CD4-positive, alpha-beta T cell treated with Interleukin-17A for 1 hour (primary cell): ENCODE results near the gene ACIN1.
"Not testable (repeated sequence)": the region's sequence is repeated elsewhere in the genome, so short reads cannot be mapped to it uniquely, and the experiment has no call there.

Experiments used
- DNase-seq: peaks from one replicate; pipeline ENCODE4 v3.0.0-alpha.2; 2020

Gene ACIN1

GRCh38 chr14:23121361-23121771 lies 26.4 kb upstream of the ACIN1 start:
- no peak for DNase-seq

GRCh38 chr14:23120541-23121251 lies 25.8 kb upstream of the ACIN1 start:
- peak; percentile 85 for DNase-seq

DNA sequence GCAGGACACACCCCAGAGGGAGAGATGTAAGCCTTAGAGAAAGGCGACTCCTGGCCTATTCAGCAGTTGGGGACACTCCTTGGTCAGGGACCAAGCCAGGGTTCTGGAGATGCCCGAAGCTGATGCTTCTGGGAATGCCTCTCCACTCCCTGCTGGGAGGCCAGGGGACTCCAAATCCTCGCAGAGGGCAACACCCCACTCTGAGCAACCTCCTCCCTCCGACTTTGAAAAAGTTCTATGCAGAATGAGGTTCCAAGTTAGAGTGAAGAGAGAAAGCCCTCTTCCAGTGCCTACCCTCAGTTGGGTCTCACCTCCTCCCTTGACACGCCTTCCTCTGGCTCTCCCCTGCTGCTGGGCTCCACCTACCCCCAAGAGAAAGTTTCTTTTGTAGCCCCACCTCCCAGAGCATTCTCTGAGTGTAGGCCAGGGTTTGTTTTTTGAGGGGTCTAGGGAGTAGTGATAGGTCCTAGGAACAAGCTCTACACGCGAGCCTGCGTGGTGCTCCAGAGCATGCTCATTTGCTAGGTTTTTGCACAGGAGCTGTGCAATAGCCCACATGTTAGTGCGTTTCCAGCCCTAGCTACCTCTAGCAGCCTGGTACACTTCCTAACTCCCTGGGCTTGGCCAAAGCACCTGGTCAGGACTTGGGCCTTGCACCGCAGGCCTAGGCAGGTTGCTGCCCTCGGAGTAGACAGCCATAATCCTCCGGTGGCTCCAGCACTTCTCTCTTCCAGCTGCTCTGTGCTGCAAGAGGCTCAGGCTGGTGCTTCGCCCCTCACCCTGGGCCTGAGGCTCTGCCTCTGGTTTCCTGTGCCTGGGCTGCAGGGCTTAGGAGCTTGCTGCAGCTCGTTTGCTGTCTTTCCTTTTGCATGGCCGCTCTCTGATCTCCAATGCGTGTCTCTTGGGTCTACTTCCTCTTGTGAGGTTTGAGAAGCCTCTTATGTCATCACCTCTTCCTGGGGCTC lies 24.7 kb upstream of the ACIN1 start:
- peak; percentile 45 for DNase-seq

- DNase-seq: no peak
Observed at GRCh38 chr14:23118506-23119362, 23.8 kb upstream of the ACIN1 start, which contains the start of gene CEBPE. CEBPE (minus strand) TSS chr14:23119255; CDS start chr14:23119091, 164 bp downstream.

DNA sequence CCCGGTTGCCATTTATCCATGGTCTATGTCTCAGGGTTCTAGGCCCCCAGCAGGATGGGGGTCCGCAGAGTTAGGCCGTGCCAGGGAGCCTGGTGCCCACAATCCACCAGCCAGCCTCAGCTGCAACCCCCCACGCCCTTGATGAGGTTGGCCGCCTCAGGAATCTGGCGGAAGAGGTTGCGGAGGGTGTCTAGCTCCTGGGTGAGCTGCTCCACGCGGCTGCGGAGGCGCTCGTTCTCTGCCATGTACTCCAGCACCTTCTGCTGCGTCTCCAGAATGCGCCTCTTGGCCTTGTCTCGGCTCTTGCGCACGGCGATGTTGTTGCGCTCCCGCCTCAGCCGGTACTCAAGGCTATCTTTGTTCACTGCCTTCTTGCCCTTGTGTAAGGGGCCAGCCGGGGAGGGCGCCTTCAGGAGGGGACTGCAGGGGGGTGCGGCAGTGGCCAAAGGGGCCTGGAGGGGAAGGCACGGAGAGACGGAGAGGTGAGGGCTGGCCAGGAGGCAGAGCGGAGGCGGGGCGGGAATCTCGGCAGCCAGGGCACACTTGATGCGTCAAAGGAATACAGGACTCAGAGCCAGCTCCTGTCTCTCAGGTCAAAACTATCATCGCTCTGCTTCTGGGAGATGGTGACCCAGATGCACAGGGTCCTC lies 22.6 kb upstream of the ACIN1 start:
- no peak for DNase-seq

DNA sequence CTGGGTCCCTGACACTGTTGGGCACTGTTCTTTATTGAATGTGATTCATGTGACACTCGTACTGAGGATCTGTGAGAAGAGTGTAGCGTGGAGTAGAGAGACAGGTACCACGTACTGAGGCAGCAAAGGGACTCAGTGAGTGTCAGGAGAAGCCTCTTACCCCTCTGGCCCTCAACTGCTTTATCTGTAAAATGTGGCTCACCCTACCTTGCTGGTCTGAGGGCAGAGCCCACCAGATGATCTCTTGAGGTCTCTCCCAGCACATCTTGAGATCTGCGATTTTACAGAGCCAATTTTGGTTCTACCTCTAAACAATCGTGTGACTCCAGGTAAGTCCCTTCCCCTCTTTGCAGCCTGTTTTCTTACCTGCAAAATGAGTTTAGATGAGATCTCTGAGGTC lies 21.0 kb upstream of the ACIN1 start:
- no peak for DNase-seq

DNA sequence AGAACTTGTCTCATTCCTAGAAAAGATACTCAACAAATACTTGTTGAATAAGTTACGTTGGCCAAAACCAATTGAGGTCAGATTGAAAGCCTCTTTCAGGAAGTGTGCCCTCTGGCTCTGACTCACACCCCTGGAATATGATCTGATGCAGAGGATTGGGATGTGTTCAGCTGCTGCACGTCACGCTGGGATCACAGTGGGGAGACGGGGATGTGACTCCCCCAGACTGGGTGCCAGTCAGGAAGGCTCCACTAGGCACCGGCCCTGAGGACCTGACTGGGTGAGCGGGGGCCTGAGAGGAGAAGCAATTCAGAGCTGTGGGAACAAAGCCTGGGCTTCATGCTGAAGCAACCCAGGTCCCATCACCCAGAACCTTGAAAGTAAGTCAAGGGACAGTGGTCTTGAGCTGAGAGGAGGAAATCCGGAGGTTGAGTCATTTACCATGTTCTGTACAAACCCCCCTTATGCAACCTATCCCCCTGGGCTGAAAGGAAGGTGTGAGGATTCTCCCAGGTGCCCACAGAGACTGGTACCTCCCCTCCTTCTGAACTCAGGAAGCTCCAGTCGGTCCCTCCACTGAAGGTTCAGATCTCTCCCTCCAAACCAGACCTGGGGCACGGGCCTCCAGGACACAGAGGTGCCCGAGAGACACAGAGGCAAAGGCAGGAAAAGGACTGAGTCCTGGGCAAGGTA lies 20.2 kb upstream of the ACIN1 start:
- no peak for DNase-seq

- no peak for DNase-seq
Observed at GRCh38 chr14:23114669-23115038, 19.7 kb upstream of the ACIN1 start.

GRCh38 chr14:23114120-23114458 lies 19.2 kb upstream of the ACIN1 start:
- no peak for DNase-seq

DNA sequence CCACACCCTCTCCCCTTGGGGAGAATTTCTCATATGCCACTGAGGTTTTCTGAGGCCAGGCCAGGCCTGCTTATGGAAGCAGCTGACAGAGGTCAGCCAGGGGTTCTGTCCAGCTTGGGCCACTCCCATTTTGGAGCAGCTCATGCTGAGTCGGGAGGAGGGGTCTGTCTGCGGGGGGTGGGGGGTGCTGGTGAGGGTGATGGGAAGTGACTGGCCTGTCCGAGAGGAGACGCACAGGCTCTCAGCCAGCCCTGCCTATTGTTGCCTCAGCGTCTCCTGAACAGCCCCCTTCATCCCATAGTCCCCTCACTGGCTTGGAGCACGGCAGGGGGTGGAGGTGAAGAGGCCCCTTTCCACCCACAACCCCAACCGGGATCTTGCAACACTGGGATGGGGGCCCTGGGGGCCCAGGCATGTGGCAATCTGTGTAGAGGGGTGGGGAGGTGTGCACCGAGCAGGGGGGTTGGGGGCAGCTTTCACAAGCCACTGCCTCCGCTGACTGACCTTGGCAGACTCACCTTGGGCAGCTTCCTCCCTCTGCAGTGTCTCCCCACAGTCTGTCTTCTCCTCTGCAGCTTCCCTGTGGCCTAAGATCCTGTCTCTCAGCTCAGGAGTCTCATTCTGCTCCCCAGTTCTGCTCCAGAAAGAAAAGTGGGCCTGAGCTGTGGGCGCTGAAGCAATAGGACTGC lies 18.6 kb upstream of the ACIN1 start:
- DNase-seq: no peak

- DNase-seq: no peak
Observed at GRCh38 chr14:23112359-23113178, 17.6 kb upstream of the ACIN1 start.

GRCh38 chr14:23110579-23111365 lies 15.8 kb upstream of the ACIN1 start:
- DNase-seq: no peak

- no peak for DNase-seq
Observed at GRCh38 chr14:23109769-23110168, 14.8 kb upstream of the ACIN1 start.

DNA sequence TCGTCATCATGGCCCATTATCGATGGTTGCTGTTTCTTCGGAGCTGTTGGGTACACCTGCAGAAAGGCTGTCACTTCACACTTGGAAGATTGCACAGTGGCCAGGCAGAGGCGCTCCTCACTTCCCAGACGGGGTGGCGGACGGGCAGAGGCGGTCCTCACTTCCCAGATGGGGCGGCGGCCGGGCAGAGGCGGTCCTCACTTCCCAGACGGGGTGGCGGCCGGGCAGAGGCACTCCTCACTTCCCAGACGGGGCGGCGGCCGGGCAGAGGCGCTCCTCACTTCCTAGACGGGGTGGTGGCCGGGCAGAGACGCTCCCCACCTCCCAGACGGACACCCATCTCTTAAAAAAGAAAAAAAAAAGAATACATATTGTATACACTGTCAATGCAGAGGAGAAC lies 13.2 kb upstream of the ACIN1 start:
- DNase-seq: not testable (repeated sequence)

- not testable (repeated sequence) for DNase-seq
Observed at GRCh38 chr14:23107620-23108019, 12.7 kb upstream of the ACIN1 start.

- DNase-seq: no peak
Observed at GRCh38 chr14:23106747-23107045, 11.8 kb upstream of the ACIN1 start.

DNA sequence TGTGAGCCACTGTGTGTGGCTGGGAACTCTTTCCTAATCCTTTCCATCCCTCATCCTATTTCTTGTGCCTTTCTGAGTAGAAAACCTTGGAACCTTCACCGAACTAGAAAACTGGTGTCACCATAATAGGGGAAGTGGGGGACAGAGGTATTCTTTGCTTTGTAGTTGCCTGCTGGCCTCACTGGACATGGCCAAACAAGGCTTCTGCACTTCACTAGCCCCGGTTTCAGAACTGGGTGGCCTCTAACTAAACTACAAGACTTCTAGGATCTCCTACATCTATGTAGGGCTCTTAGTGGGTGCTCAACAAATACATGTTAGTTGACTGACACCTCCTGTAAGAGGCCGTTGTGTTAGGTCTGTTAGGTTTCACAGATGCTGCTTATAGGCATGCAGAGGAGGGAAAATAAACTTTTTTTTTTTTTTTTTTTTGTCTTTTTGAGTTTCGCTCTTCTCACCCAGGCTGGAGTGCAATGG lies 10.4 kb upstream of the ACIN1 start:
- DNase-seq: no peak

DNA sequence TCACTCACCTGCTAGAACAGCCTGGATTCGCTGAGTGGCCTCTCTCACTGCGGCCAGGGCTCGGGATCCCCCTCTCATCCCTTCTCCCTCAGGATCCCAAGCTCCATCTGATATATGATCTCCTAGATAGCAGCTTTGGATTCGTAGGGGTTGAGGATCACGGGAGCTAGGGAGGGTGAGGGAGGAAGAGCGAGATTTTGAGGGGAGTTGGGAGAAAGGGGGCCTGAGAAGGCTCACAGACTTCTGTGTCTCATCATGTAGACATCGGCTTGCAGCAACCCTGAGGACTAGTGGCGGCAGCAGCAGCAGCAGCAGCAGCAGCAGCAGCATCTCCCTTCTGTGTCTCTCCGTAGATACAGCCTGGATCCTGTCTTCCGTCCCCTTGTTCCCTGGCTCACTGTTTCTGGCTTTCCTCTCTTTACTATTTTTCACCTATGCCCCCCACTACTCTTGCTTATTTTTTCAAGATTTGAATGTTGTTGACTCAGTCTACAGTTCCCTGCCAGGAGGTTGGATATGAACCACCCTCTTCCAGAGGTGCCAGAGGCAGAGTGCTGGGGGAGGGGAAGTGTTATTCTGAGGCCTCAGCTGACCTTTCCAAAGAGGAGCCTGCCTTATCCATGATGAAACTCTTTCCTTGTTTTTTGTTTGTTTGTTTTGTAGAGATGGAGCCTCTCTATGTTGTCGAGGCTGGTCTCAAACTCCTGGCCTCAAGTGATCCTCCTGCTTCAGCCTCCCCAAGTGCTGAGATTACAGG lies 9.8 kb upstream of the ACIN1 start, which contains the start of gene CIROP:
Gene CIROP, minus strand, starts transcription at position 399 of the 757 bp plus-strand sequence. Its CDS starts 69 bp downstream, at position 330.
- DNase-seq: no peak
